HG03066 (cell line): Measurements from ENCODE around the gene CACNA1I.

ENCODE experiments used
- ATAC-seq: cut with Tn5 transposase; IDR thresholded peaks from one replicate; pipeline ENCODE4 v1.9.1; 2021; ENCODE audit warnings: low read depth; ENCODE audit not compliant: unreplicated experiment

Gene CACNA1I

GRCh38 chr22:39595622-39596172 is 25.1 kb downstream of the CACNA1I start:
- ATAC-seq, result no peak

GRCh38 chr22:39596601-39597000 is 26.0 kb downstream of the CACNA1I start:
- no peak for ATAC-seq

- ATAC-seq, result no peak
Measured at GRCh38 chr22:39597236-39597869, 26.8 kb downstream of the CACNA1I start.

DNA sequence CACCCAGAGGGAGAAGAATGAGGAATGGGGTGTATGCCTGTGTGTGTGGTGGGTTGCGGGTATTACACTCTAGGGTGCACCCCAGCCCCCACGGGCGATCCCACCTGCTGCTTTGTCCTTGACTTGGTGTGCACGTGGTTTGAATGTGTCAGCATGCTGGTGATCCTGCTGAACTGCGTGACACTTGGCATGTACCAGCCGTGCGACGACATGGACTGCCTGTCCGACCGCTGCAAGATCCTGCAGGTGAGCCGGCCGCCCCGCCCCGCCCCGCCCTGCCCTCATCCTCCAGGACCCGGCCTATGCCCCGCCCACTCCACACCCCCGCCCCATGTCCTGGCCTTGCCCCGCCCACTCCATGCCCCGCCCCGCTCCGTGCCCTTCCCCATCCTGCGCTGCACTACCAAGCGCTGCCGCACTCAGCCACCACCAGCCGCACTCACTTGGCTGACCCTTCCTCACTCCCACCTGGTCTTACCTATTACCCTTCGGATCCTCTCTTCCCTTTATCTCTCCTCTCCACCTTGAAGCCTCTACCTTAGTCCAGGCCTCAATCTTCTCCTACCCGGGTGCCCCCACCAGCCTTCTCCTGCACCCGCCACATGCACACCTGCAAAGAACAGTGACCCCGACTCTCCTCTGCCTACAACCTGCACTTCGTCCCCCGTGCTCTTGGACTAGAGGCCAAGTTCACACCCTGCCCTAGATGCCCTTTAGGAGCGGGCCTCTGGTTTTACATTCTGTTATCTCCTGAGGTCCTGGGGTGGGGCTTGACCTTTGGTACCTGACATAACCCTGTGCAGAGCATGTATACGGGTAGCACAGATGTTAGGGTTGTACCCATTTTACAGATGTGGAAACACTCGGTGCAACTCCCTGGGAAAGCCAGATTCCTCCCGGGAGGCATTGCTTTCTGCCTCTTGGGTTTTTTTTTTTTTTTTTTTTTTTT is 27.7 kb downstream of the CACNA1I start:
- ATAC-seq, result no peak

DNA sequence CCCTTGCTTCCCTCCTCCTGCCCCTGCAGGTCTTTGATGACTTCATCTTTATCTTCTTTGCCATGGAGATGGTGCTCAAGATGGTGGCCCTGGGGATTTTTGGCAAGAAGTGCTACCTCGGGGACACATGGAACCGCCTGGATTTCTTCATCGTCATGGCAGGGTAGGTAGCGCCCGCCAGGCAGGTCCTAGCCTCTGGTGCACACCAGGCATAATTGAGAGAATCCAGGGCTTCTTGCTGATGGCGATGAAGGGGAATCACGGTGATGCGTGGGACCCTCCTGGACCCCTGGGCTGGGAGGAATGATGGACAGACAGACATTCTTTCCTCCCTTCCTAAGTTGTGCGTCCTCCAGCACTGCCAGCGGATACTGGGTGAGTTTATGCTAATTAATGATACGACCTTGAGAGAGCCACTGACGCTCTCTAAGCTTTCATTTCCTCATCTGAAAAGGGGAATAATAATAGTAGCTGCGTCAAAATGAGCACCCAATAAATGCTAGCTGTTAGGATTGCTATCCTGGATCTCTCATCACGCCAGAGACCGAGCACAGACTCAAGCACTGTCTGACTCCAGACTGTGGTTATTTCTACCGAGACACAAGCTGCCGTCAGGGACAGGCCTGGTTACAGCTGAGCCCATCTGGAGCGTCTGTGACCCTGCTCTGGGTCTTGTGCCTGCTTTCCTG is 30.1 kb downstream of the CACNA1I start:
- no peak for ATAC-seq

- no peak for ATAC-seq
Measured at GRCh38 chr22:39601180-39601535, 30.6 kb downstream of the CACNA1I start.

GRCh38 chr22:39603345-39603744 is 32.8 kb downstream of the CACNA1I start:
- ATAC-seq, result no peak

DNA sequence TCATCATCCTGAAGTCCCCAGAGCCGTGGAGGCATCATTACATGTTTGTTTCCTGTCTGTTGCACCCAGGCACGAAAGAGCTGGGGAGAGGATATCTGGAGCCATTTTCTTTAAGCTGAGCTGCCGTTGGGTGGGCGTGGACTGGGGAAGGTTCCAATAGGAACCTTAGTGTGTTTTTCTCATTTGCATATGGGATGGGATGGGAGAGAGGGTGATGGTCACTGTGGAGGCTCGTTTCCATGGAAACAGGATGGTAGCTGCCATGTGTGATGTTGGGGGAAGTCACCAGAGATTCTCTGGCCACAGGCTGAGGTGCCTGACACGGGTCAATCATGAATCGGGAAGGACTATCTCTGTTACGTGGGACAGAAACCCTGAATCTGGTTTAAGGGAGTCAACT is 39.7 kb downstream of the CACNA1I start:
- no peak for ATAC-seq

DNA sequence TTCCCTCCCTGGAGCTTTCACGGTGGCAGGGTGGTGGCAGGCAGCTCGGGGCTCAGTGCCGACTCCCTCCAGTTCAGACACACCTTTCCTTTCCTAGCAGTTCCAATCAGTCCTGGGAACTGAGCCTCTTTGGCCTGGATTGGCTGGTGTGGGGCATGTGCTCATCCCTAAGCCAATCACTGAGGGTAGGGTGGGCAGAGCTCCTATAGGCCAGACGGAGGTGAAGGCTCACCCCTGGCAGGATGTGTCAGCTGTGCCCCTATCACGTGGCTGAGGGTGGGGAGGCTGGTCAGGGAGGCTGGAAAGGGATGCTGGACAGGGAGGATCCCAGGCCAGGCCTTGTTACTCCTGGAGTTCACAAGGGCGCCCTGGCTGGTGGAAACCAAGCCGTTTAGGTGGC is 40.2 kb downstream of the CACNA1I start:
- no peak for ATAC-seq

- ATAC-seq, result no peak
Measured at GRCh38 chr22:39611360-39611759, 40.8 kb downstream of the CACNA1I start.

- ATAC-seq, result no peak
Measured at GRCh38 chr22:39612811-39613548, 42.4 kb downstream of the CACNA1I start.

- ATAC-seq, result no peak
Measured at GRCh38 chr22:39613549-39613921, 43.0 kb downstream of the CACNA1I start.

DNA sequence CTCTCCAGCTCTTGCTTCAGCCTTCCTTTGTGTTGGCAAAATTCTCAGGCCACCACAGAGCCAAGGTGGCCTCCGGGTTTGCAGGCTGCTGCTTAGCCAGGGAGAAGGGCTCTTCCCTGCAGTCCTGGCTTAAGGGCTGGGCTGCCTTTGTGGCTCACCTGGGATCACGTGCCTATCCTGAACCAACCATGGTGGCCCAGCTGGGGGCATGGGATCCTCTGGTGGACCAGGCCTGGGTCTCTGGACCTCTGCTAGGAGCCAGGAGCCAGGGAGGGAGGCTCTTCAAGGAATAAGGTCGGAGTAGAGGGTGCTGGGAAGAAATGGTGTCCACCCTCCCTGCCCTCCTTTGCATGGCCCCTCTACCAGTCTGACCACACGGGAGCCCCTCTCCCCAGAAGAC is 43.9 kb downstream of the CACNA1I start:
- ATAC-seq, result no peak

DNA sequence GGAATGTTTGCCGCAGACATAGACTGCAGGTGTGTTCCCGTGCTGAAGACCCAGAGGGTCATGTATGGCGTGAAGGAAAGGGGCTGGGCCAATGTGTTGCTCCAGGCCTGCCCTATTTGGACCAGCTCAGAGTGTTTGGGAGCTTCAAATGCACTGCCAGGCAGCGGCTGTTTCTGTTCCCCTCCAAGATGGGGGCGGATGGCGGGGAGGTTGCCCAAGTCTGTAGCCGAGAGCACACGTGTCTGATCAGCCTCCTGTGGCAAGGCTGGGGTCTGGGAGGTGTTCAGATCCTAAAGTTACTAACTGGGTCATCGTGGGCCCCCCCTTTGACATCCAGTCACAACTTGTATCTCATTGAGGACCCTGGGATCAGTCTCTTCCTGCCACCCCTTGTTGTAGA is 45.5 kb downstream of the CACNA1I start:
- no peak for ATAC-seq

DNA sequence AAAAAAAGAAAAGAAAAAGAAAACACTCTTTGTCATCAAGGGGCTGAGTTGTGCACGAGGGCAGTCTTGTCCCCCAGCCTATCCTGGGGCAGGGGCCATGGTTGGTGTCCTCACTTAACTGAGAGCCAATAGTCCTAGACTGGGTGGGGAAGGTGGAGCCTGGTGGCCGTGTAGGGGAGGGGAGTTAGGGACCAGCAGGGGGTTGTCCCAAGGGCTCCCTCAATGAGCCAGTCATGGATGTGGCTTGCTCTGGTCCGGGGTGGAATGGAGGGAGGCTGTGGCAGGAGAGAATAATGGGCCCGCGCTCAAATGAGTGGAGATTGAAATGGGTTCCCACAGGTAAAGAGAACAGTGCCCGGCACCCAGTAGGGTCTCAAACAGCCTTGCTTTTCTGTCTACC is 46.2 kb downstream of the CACNA1I start:
- no peak for ATAC-seq

GRCh38 chr22:39617342-39617741 is 46.8 kb downstream of the CACNA1I start:
- no peak for ATAC-seq

DNA sequence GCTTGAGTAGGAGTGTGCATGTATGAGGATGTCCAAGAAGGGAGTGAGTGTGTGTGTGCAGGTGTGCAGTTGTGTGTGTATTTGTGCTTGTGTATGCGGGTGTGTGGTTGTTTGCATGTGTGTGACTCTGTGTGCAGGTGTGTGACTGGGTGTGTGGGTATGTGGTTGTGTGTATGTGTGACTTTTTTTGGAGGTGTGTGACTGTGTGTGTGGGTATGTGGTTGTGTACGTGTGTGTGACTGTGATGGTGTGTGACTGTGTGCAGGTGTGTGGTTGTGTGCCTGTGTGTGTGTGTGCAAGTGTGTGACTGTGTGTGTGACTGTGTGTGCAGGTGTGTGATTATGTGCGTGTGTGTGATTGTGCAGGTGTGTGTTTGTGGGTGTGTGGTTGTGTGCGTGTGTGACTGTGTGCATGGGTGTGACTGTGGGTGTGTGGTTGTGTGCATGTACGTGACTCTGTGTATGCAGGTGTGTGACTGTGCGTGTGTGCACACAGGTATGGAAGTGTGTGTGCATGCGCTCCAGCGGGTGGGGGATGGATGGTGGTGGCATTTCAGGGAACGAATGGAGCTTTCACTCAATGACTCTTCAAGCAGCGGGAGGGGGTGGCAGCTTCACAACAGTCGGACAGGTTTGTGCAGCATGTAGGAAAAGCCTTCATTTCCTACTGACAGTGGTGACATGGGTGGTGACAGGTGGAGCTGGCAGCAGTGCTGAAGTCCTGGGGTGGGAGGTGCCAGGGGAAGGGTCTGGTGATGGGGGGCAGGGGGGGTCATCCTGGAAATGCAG is 47.6 kb downstream of the CACNA1I start:
- no peak for ATAC-seq

GRCh38 chr22:39618996-39619530 is 48.5 kb downstream of the CACNA1I start:
- no peak for ATAC-seq

- no peak for ATAC-seq
Measured at GRCh38 chr22:39620924-39621690, 50.6 kb downstream of the CACNA1I start.
